ENCODE results near the gene RIN3. TPM values are rescaled to one million over a fixed set of nuclear protein-coding genes. Genes with fewer than 3 reads are reported as not detected.

Gene RIN3
- total and polyA plus RNA-seq, 2 experiments from 2014 or later, result 1.8 to 7.0 TPM

DNA sequence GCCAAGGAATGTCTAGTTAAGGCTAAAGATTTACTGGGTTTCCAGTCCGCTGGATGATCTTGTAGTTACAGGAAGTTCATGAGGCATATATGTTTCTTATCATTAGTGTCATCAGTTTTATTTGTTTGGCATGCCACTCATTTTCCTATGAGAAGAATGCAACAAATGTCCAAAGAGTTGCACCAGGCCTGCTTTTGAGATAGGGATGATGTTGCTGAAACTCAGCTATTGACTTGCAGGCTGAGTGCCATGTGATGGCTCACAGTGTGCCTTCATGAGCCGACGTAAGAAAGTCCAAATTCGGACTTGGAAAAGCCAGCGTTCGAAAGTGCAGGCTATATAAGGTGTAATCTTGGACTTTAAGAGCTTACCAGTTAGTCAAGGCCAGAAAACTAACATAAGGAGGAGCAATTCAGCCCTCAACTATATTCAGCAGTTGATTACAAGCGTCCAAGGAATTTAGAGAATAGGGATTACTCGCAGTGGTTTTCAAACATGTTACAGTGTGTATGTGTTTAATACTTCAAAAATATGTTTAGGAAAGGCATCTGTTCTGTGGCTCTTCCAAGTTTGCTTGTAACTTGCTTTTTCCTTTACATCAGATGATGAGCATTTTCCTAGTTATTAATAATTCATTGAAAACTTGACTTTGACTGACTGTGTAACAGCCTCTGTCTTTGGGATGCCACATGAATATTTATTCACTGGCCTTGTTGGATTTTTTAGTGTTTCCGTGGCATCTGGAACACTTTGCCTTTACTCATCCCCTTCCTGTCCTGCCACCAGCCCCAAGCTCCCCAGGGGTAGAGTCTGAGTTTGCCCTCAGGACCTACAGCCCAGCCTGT is 133.6 kb downstream of the RIN3 start:
- Histone ChIP-seq H3K27ac (peak overlapping the region; percentile 100), H3F3A (ENCODE audit: insufficient read depth) (peaks cover 48% of the 10 kb centered on the region), H3K27me3 (replicated peaks; ENCODE audit: insufficient read depth) (no peaks in the 10 kb centered on the region), H3K4me2 (ENCODE audit: unreplicated experiment) (peak overlapping the region; percentile 77), H3K79me2 (ENCODE audit: insufficient read depth) (no peaks in the 10 kb centered on the region), H3K9ac (peak overlapping the region; percentile 88), H3K9me2 (ENCODE audit: insufficient read depth) (no peaks in the 10 kb centered on the region), H3K36me3 (ENCODE audit: low read depth) (no peaks in the 10 kb centered on the region; the same call in 1 of the 2 replicates), H3K4me1 (ENCODE audit: insufficient read depth) (peaks cover 61% of the 10 kb centered on the region), H4K20me1 (ENCODE audit: insufficient read depth) (no peaks in the 10 kb centered on the region), H2AFZ (no peak overlapping the region), H3K4me3 (peak overlapping the region; percentile 29; the same call in 1 of the 2 replicates), H3K9me3 (ENCODE audit: low read depth) (no peaks in the 10 kb centered on the region)
- TF ChIP-seq EZH2 (IDR thresholded peaks at IDR 0.05; ENCODE audit: insufficient read depth, poor library complexity, severe bottlenecking), result no peak
- no peak for TF ChIP-seq EZH2phosphoT487 (IDR thresholded peaks at IDR 0.05; ENCODE audit: insufficient read depth, low read depth)
- in situ Hi-C loops (cut with MboI), result no loop called here
- peak; percentile 94 for DNase-seq
- WGBS, 2 experiments (ENCODE audit: low coverage in 1 of 2, low lambda C conversion rate in 2 of 2, missing lambda C conversion rate in 2 of 2), result 1 to 2% methylated on average over 9 of the region's 9 CpGs

DNA sequence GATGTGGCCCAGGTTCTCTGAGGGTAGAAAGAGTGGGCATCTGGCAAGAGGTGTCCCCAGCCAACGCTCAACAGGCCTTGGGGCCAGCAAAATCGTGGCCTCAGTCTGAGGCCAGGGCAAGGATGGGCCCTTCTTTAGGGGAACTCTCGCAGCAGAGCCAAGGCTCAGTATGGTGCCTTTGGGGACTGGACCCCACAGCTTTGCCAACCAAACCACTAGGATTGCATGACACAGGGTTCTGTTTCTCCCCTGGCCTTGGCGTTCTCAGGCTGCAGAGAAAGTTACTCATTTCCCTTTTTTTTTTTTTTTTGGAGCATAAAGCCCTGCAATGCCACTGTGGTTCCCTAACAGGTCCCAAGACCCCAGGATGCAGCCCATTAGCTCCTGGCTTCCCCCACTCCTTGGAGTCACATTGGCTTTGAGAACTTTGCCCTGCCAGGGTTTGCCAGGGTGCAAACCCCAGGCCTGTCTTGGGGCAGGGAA is 134.3 kb downstream of the RIN3 start:
- no peaks in the 10 kb centered on the region; the same call in 1 of the 2 replicates for H3K36me3 ChIP-seq (ENCODE audit: low read depth)
- no peaks in the 10 kb centered on the region for H3K27me3 ChIP-seq (replicated peaks; ENCODE audit: insufficient read depth)
- peak; percentile 87 for DNase-seq
- no peaks in the 10 kb centered on the region for H3K79me2 ChIP-seq (ENCODE audit: insufficient read depth)
- no peaks in the 10 kb centered on the region for H3K9me2 ChIP-seq (ENCODE audit: insufficient read depth)
- no peaks in the 10 kb centered on the region for H3K9me3 ChIP-seq (ENCODE audit: low read depth)
- peak overlapping the region; percentile 100 for H3K27ac ChIP-seq
- peaks cover 48% of the 10 kb centered on the region for H3F3A ChIP-seq (ENCODE audit: insufficient read depth)
- H3K9ac ChIP-seq, result peak overlapping the region; percentile 88
- in situ Hi-C loops (cut with MboI), result no loop called here
- TF ChIP-seq EZH2phosphoT487 (IDR thresholded peaks at IDR 0.05; ENCODE audit: insufficient read depth, low read depth) (no peak), EZH2 (IDR thresholded peaks at IDR 0.05; ENCODE audit: insufficient read depth, poor library complexity, severe bottlenecking) (no peak)
- no peak overlapping the region for H2AFZ ChIP-seq
- H4K20me1 ChIP-seq (ENCODE audit: insufficient read depth), result no peaks in the 10 kb centered on the region
- 10 to 28% methylated on average over 4 of the region's 4 CpGs for WGBS, 2 experiments (ENCODE audit: low coverage in 1 of 2, low lambda C conversion rate in 2 of 2, missing lambda C conversion rate in 2 of 2)
- H3K4me2 ChIP-seq (ENCODE audit: unreplicated experiment), result peak overlapping the region; percentile 77
- peak overlapping the region; percentile 29; the same call in 1 of the 2 replicates for H3K4me3 ChIP-seq
- peaks cover 61% of the 10 kb centered on the region for H3K4me1 ChIP-seq (ENCODE audit: insufficient read depth)

DNA sequence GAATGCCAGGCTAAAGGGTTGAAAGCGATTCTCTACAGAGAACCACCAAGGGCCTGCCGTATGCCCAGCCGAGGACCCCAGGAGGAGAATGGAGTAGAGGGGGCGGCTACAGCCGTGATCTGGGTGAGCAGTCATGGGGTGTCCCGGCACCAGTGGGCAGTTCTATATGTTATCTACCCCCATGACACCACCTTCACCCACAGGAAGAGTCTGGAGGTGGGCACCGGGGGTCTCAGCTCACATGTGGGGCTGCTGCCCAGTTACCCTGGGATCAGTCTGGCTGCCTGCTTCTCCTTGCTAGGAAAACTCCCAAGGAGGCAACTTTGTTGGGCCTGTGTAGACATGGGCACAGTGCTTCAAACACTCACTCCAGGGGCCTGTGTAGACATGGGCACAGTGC is 135.5 kb downstream of the RIN3 start:
- no peaks in the 10 kb centered on the region for H4K20me1 ChIP-seq (ENCODE audit: insufficient read depth)
- H3K27ac ChIP-seq, result peak overlapping the region; percentile 100
- no peaks in the 10 kb centered on the region for H3K27me3 ChIP-seq (replicated peaks; ENCODE audit: insufficient read depth)
- H3K4me2 ChIP-seq (ENCODE audit: unreplicated experiment), result no peak overlapping the region
- no peaks in the 10 kb centered on the region for H3K9me2 ChIP-seq (ENCODE audit: insufficient read depth)
- H3F3A ChIP-seq (ENCODE audit: insufficient read depth), result peaks cover 48% of the 10 kb centered on the region
- peaks cover 7% of the 10 kb centered on the region; the same call in 1 of the 2 replicates for H3K36me3 ChIP-seq (ENCODE audit: low read depth)
- H3K9ac ChIP-seq, result no peak overlapping the region
- 93 to 96% methylated on average over 7 of the region's 7 CpGs for WGBS, 2 experiments (ENCODE audit: low coverage in 1 of 2, low lambda C conversion rate in 2 of 2, missing lambda C conversion rate in 2 of 2)
- peaks cover 56% of the 10 kb centered on the region for H3K4me1 ChIP-seq (ENCODE audit: insufficient read depth)
- H3K4me3 ChIP-seq, result no peak overlapping the region
- TF ChIP-seq EZH2 (IDR thresholded peaks at IDR 0.05; ENCODE audit: insufficient read depth, poor library complexity, severe bottlenecking), result no peak
- TF ChIP-seq EZH2phosphoT487 (IDR thresholded peaks at IDR 0.05; ENCODE audit: insufficient read depth, low read depth), result no peak
- no peaks in the 10 kb centered on the region for H3K79me2 ChIP-seq (ENCODE audit: insufficient read depth)
- H2AFZ ChIP-seq, result no peak overlapping the region
- in situ Hi-C loops (cut with MboI), result no loop called here
- no peak for DNase-seq
- no peaks in the 10 kb centered on the region for H3K9me3 ChIP-seq (ENCODE audit: low read depth)

DNA sequence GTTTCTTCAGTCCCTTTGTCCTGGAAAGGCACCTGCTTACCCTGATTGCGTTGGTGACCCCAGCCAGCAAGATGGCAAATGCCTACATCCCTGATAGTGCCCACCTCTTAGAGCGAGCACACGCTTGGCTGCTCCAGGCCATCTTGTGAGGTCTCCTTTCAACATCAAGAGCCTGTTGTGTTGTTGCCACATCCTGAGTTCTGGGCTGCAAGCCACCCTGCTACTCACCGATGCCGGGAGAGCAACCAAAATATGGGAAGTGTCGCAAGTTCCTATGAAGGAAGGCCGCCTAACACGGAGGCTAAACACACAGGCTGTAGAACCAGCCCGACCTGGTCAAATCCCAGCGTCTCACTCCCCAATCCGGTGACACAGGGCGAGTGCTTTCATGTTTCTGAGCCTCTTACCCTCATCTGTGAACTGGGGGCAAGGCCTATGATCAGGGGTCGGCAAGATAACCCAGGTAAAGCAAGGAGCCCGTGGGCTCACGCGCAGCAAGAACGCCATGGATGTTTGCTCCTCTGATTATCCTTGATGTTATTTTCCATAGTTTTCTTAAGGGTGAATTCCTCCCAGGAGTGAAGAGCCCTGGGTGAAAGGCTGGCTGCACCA is 136.5 kb downstream of the RIN3 start:
- Histone ChIP-seq H3K36me3 (ENCODE audit: low read depth) (peaks cover 7% of the 10 kb centered on the region; the same call in 1 of the 2 replicates), H3K9ac (no peak overlapping the region), H3K27ac (peak overlapping the region; percentile 5; the same call in 1 of the 2 replicates), H3K79me2 (ENCODE audit: insufficient read depth) (no peaks in the 10 kb centered on the region), H2AFZ (no peak overlapping the region), H3K4me3 (no peak overlapping the region), H3K4me2 (ENCODE audit: unreplicated experiment) (no peak overlapping the region), H3F3A (ENCODE audit: insufficient read depth) (peaks cover 39% of the 10 kb centered on the region), H3K9me3 (ENCODE audit: low read depth) (no peaks in the 10 kb centered on the region), H3K9me2 (ENCODE audit: insufficient read depth) (no peaks in the 10 kb centered on the region), H3K4me1 (ENCODE audit: insufficient read depth) (peaks cover 47% of the 10 kb centered on the region), H4K20me1 (ENCODE audit: insufficient read depth) (no peaks in the 10 kb centered on the region), H3K27me3 (replicated peaks; ENCODE audit: insufficient read depth) (no peaks in the 10 kb centered on the region)
- DNase-seq, result peak; percentile 85
- TF ChIP-seq EZH2 (IDR thresholded peaks at IDR 0.05; ENCODE audit: insufficient read depth, poor library complexity, severe bottlenecking), result no peak
- TF ChIP-seq EZH2phosphoT487 (IDR thresholded peaks at IDR 0.05; ENCODE audit: insufficient read depth, low read depth), result no peak
- WGBS, 2 experiments (ENCODE audit: low coverage in 1 of 2, low lambda C conversion rate in 2 of 2, missing lambda C conversion rate in 2 of 2), result 93 to 94% methylated on average over 17 of the region's 17 CpGs
- in situ Hi-C loops (cut with MboI), result no loop called here
